GM21515 (cell line): ENCODE measurements around the gene MTA2.
"Not testable (repeated sequence)": the region's sequence is repeated elsewhere in the genome, so short reads cannot be mapped to it uniquely, and the experiment has no call there.

Experiments used
- ATAC-seq: cut with Tn5 transposase; IDR thresholded peaks from one replicate; pipeline ENCODE4 v1.9.1; 2021; ENCODE audit not compliant: unreplicated experiment

MTA2 gene

GRCh38 chr11:62592989-62593421, 8.7 kb downstream of the MTA2 start:
- no peak for ATAC-seq

GRCh38 chr11:62592146-62592815, 9.4 kb downstream of the MTA2 start:
- ATAC-seq: peak; percentile 1

GRCh38 chr11:62591448-62592145, 10.1 kb downstream of the MTA2 start, which contains the start of gene TUT1:
TUT1 (minus strand) TSS chr11:62591523; CDS start chr11:62591485, 38 bp downstream.
- ATAC-seq: peak; percentile 74

GRCh38 chr11:62588966-62589637, 12.6 kb downstream of the MTA2 start:
- no peak for ATAC-seq

GRCh38 chr11:62585356-62585755, 16.3 kb downstream of the MTA2 start:
- not testable (repeated sequence) for ATAC-seq

GRCh38 chr11:62581735-62582134, 19.9 kb downstream of the MTA2 start:
- ATAC-seq: not testable (repeated sequence)

GRCh38 chr11:62580959-62581715, 20.5 kb downstream of the MTA2 start:
- no peak for ATAC-seq

- no peak for ATAC-seq
Measured at GRCh38 chr11:62579252-62579651, 22.4 kb downstream of the MTA2 start.

GRCh38 chr11:62578541-62578940, 23.1 kb downstream of the MTA2 start:
- ATAC-seq: no peak

- no peak for ATAC-seq
Measured at GRCh38 chr11:62577046-62577714, 24.5 kb downstream of the MTA2 start.

GRCh38 chr11:62575837-62576236, 25.8 kb downstream of the MTA2 start:
- no peak for ATAC-seq

GRCh38 chr11:62575156-62575555, 26.5 kb downstream of the MTA2 start:
- no peak for ATAC-seq

GRCh38 chr11:62574363-62575071, 27.1 kb downstream of the MTA2 start:
- ATAC-seq: peak; percentile 16

GRCh38 chr11:62573592-62574362, 27.9 kb downstream of the MTA2 start, which contains the start of gene EEF1G:
EEF1G (minus strand) TSS chr11:62573891; CDS start chr11:62573842, 49 bp downstream.
- peak; percentile 79 for ATAC-seq

GRCh38 chr11:62573006-62573591, 28.6 kb downstream of the MTA2 start:
- ATAC-seq: no peak

GRCh38 chr11:62572431-62572830, 29.2 kb downstream of the MTA2 start:
- ATAC-seq: no peak

- not testable (repeated sequence) for ATAC-seq
Measured at GRCh38 chr11:62571493-62571892, 30.2 kb downstream of the MTA2 start.

- not testable (repeated sequence) for ATAC-seq
Measured at GRCh38 chr11:62570903-62571302, 30.8 kb downstream of the MTA2 start.

GRCh38 chr11:62569611-62570010, 32.1 kb downstream of the MTA2 start:
- no peak for ATAC-seq
